SK-N-SH treated with all-trans-retinoic acid at 6 μM for 48 hours (cell line): ENCODE data around the gene LRPPRC.

Source experiments
- ARNTL ChIP-seq: fragments of 450-650 bp; formaldehyde crosslinking; IDR thresholded peaks from 2 replicates; pipeline ENCODE4 v1.5.0; 2020; ENCODE audit warnings: low read depth, mild to moderate bottlenecking, moderate library complexity, borderline replicate concordance
- TCF4 ChIP-seq: fragments of 250-450 bp; sonication (Bioruptor Pico); IDR thresholded peaks from 2 replicates; pipeline ENCODE4 v1.8.0; 2021; ENCODE audit warnings: mild to moderate bottlenecking, moderate library complexity, borderline replicate concordance

DNA sequence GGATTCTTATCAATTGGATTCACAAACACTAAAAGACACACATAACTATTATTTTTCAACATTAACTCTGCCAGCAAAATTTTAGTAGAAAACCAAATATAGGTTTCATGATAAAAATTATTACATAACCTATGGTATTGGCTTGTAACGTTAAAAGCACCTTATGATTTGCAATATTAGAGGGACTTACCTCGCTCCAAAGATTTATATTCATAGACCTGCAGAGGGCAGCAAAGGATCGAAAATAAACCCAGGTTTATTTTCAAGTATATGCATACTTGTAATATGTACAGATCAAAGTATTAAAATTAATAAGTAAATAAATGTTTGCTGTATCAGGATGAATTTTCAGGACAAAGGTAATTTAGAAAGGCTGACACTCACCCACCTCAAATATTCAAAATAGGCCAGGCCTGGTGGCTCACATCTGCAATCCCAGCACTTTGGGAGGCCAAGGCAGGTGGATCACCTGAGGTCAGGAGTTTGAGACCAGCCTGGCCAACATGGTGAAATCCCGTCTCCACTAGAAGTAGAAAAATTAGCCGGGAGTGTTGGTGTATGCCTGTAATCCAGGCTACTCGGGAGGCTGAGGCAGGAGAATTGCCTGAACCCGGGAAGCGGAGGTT, 45.3 kb downstream of the LRPPRC start:
- TF ChIP-seq ARNTL (no peak), TCF4 (CRISPR knock-in tag) (no peak)
